Body of pancreas (tissue), 4 donors: ENCODE results near the gene ATP1A2. TPM values are rescaled to one million over a fixed set of nuclear protein-coding genes. Genes with fewer than 3 reads are reported as not detected.

Experiments
- ATAC-seq: fragments of 150-250 bp; one replicate; pipeline ENCODE4 v1.9.1; 2016
- DNase-seq, 4 donors: peaks; one replicate each; pipeline ENCODE4 v3.0.0-alpha.2; 2019
- H3K27ac ChIP-seq, 4 donors: fragments of 200-600 bp; sonication (generic); 1 replicate in 3 of 4; 2 replicates in 1 of 4; pipeline versions ENCODE4 v1.5.1 to v1.6.1; 2016 to 2019; ENCODE audit warnings: mild to moderate bottlenecking in 1 of 4, mixed read lengths in 1 of 4, moderate library complexity in 1 of 4
- H3K27me3 ChIP-seq, 2 donors: fragments of 200-600 bp; sonication (generic); one replicate each; pipeline ENCODE4 v1.6.0; 2016; ENCODE audit warnings: mild to moderate bottlenecking in 1 of 2
- H3K36me3 ChIP-seq, 2 donors: fragments of 200-600 bp; sonication (generic); replicated peaks in 1 of 2; 2 replicates each; pipeline ENCODE4 v1.5.1; 2016; ENCODE audit warnings: low read depth in 2 of 2; ENCODE audit not compliant: insufficient read depth in 1 of 2
- H3K4me1 ChIP-seq: fragments of 200-600 bp; sonication (generic); one replicate; pipeline ENCODE4 v1.6.0; 2016
- H3K4me3 ChIP-seq, 2 donors: fragments of 200-600 bp; sonication (generic); 1 replicate in 1 of 2; 2 replicates in 1 of 2; pipeline ENCODE4 v1.5.1; 2016 to 2019
- H3K9me3 ChIP-seq, 3 donors: fragments of 200-600 bp; sonication (generic); 1 replicate in 2 of 3; 2 replicates in 1 of 3; pipeline ENCODE4 v1.5.1; 2016
- POLR2A ChIP-seq, 3 donors: fragments of 450-650 bp; IDR thresholded peaks; one replicate each; pipeline ENCODE4 v1.6.1; 2016; ENCODE audit warnings: antibody characterized with exemption in 3 of 3, mild to moderate bottlenecking in 2 of 3
- WGBS, 2 donors: methylation state at CpG; one replicate each; pipeline ENCODE4 v1.1.5; 2017; 5-methylcytosine and 5-hydroxymethylcytosine counted together
- intact Hi-C: fragments of 100-400 bp; cut with DNase I; formaldehyde crosslinking; loops from one replicate; pipeline ENCODE4 v1.15.1; 2023
- total RNA-seq, 2 donors: library from RNA; depleted of rRNA; stranded (reverse); fragments of >200 nt; gene quantifications; one replicate each; pipeline ENCODE4 v1.1.0, GENCODE V29; 2016
- TF ChIP-seq, protein P1 (sequence below), 7 experiments: fragments of 450-650 bp in 4 of 7; fragments of 200-600 bp in 3 of 7; sonication (generic) in 3 of 7; IDR thresholded peaks; one replicate each; pipeline ENCODE4 v1.5.1; 2016 to 2019; ENCODE audit warnings: antibody characterized with exemption in 7 of 7

Gene ATP1A2
- total RNA-seq, 2 donors from 2014 or later, result 1.6 to 41.2 TPM

DNA sequence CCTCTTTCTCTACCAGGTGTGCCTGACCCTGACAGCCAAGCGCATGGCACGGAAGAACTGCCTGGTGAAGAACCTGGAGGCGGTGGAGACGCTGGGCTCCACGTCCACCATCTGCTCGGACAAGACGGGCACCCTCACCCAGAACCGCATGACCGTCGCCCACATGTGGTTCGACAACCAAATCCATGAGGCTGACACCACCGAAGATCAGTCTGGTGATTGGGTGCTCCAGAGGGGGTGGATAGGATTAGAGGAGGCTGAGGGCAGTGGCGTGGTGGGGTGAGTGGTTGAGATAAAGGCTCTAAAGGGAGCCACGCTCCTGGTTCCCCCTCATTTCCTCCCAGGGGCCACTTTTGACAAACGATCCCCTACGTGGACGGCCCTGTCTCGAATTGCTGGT, 13.1 kb downstream of the ATP1A2 start:
- Histone ChIP-seq H3K4me1 (peaks cover 8% of the 10 kb centered on the region), H3K27ac (no peak overlapping the region), H3K9me3 (no peaks in the 10 kb centered on the region), H3K36me3 (no peaks in the 10 kb centered on the region), H3K27me3 (no peaks in the 10 kb centered on the region), H3K4me3 (no peak overlapping the region)
- intact Hi-C loops, result no loop called here
- no peak for TF ChIP-seq POLR2A (IDR thresholded peaks at IDR 0.05)
- TF ChIP-seq, protein P1, sequence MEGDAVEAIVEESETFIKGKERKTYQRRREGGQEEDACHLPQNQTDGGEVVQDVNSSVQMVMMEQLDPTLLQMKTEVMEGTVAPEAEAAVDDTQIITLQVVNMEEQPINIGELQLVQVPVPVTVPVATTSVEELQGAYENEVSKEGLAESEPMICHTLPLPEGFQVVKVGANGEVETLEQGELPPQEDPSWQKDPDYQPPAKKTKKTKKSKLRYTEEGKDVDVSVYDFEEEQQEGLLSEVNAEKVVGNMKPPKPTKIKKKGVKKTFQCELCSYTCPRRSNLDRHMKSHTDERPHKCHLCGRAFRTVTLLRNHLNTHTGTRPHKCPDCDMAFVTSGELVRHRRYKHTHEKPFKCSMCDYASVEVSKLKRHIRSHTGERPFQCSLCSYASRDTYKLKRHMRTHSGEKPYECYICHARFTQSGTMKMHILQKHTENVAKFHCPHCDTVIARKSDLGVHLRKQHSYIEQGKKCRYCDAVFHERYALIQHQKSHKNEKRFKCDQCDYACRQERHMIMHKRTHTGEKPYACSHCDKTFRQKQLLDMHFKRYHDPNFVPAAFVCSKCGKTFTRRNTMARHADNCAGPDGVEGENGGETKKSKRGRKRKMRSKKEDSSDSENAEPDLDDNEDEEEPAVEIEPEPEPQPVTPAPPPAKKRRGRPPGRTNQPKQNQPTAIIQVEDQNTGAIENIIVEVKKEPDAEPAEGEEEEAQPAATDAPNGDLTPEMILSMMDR (IDR thresholded peaks at IDR 0.05), result no peak
- ATAC-seq (no peak), DNase-seq (no peak)
- 87 to 93% methylated on average over 18 of the region's 18 CpGs for WGBS, 2 donors

DNA sequence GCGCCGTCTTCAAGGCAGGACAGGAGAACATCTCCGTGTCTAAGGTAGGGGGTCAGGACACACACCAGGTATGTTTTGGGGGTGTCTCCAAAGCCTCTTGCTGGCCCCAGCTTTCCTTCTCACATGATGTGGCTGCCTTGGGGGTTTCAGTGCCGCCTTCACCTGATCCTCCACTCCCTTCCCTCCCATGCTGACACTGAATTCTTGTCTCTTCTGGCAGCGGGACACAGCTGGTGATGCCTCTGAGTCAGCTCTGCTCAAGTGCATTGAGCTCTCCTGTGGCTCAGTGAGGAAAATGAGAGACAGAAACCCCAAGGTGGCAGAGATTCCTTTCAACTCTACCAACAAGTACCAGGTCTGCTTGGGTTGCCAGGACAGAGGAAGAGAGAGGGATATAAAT, 13.5 kb downstream of the ATP1A2 start:
- no peaks in the 10 kb centered on the region for H3K36me3 ChIP-seq
- no peak overlapping the region for H3K27ac ChIP-seq
- no peak for DNase-seq
- TF ChIP-seq, protein P1 (IDR thresholded peaks at IDR 0.05), result no peak
- TF ChIP-seq POLR2A (IDR thresholded peaks at IDR 0.05), result no peak
- ATAC-seq, result no peak
- H3K9me3 ChIP-seq, result no peaks in the 10 kb centered on the region
- no peaks in the 10 kb centered on the region for H3K27me3 ChIP-seq
- intact Hi-C loops, result no loop called here
- no peak overlapping the region for H3K4me3 ChIP-seq
- peaks cover 8% of the 10 kb centered on the region for H3K4me1 ChIP-seq
- WGBS, 2 donors, result 89 to 93% methylated on average over 5 of the region's 5 CpGs

DNA sequence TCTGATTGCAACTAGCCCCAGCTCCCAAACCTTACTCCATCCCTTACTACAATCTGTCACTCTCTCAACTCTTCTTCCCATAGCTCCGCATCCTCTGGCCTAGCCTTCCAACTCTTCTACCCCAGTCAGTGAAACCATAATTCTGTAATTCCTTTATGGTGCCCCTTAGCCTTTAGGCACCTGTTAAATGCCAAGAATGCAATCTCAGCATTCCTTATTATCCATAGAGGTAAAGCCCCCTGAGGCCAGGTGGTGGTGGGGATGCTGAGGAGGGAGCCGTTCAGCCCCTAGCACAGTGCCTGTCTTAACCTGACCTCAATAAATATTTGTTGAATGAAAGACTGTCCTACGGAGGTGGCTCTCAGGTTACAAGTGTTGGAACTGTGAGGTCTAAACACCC, 14.0 kb downstream of the ATP1A2 start:
- no peak overlapping the region for H3K4me3 ChIP-seq
- intact Hi-C loops, result no loop called here
- no peaks in the 10 kb centered on the region for H3K27me3 ChIP-seq
- DNase-seq (no peak), ATAC-seq (no peak)
- H3K4me1 ChIP-seq, result peaks cover 8% of the 10 kb centered on the region
- TF ChIP-seq, protein P1 (IDR thresholded peaks at IDR 0.05), result no peak
- TF ChIP-seq POLR2A (IDR thresholded peaks at IDR 0.05), result no peak
- H3K9me3 ChIP-seq, result no peaks in the 10 kb centered on the region
- 78 to 84% methylated on average over 3 of the region's 3 CpGs for WGBS, 2 donors
- no peak overlapping the region for H3K27ac ChIP-seq
- no peaks in the 10 kb centered on the region for H3K36me3 ChIP-seq

DNA sequence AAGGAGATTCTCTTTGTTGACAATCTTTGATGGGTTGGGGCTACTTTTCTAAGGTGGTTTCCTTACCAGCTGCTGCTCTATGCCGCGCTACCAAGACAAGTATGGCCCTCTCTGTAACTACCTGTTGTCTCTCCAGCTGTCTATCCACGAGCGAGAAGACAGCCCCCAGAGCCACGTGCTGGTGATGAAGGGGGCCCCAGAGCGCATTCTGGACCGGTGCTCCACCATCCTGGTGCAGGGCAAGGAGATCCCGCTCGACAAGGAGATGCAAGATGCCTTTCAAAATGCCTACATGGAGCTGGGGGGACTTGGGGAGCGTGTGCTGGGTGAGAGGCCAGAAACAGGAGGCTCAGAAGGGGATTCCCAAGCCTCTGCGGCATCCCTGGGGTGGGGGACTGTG, 14.4 kb downstream of the ATP1A2 start:
- no peaks in the 10 kb centered on the region for H3K36me3 ChIP-seq
- H3K27me3 ChIP-seq, result no peaks in the 10 kb centered on the region
- H3K9me3 ChIP-seq, result no peaks in the 10 kb centered on the region
- TF ChIP-seq POLR2A (IDR thresholded peaks at IDR 0.05), result no peak
- TF ChIP-seq, protein P1 (IDR thresholded peaks at IDR 0.05), result no peak
- no peak overlapping the region for H3K27ac ChIP-seq
- H3K4me3 ChIP-seq, result no peak overlapping the region
- ATAC-seq (no peak), DNase-seq (no peak)
- intact Hi-C loops, result no loop called here
- 79 to 80% methylated on average over 11 of the region's 11 CpGs for WGBS, 2 donors
- H3K4me1 ChIP-seq, result peaks cover 8% of the 10 kb centered on the region

DNA sequence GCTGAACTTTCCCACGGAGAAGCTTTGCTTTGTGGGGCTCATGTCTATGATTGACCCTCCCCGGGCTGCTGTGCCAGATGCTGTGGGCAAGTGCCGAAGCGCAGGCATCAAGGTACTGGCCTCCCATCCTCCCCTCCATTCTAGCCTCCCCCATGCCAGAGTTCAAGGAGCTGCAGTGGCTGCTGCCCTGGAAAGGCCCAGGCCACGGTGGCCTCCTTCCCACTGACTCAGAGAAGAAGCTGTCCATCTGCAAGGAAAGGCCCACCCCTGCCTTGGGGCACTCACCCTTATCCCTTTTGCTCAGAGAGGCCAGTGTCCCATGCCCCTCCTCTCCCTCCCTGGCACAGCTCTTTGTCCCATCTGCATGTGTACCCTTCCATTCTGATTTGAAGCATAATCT, 14.9 kb downstream of the ATP1A2 start:
- intact Hi-C loops, result no loop called here

More for the DNA sequence above, 14.9 kb downstream of the ATP1A2 start:
- ATAC-seq (no peak), DNase-seq (no peak)
- Histone ChIP-seq H3K36me3 (no peaks in the 10 kb centered on the region), H3K27ac (no peak overlapping the region), H3K27me3 (no peaks in the 10 kb centered on the region), H3K4me1 (peaks cover 8% of the 10 kb centered on the region), H3K9me3 (no peaks in the 10 kb centered on the region), H3K4me3 (no peak overlapping the region)
- WGBS, 2 donors, result 84 to 96% methylated on average over 4 to 5 of the region's 5 CpGs
- no peak for TF ChIP-seq POLR2A (IDR thresholded peaks at IDR 0.05)
- TF ChIP-seq, protein P1 (IDR thresholded peaks at IDR 0.05), result no peak
